ENCODE measurements around the gene PPP1R3G. TPM values are rescaled to one million over a fixed set of nuclear protein-coding genes. Genes with fewer than 3 reads are reported as not detected.

Gene PPP1R3G
- 0.04 and 0.23 TPM in 2 replicates for total RNA-seq

GRCh38 chr6:5084781-5085647 is at the start of gene PPP1R3G:
Gene PPP1R3G (plus strand): TSS chr6:5085341. CDS start chr6:5085486, 145 bp downstream.

Other genes starting within 250 kb of the PPP1R3G start
- gene RPP40, start 81.3 kb upstream of the PPP1R3G start, total RNA-seq = 7.9 and 22.7 TPM in 2 replicates
- 34.2 and 47.7 TPM in 2 replicates for gene LYRM4, start 175.6 kb downstream of the PPP1R3G start, total RNA-seq
- 11.9 and 17.2 TPM in 2 replicates for gene FARS2, start 176.2 kb downstream of the PPP1R3G start, total RNA-seq

Data from hair follicular keratinocyte (primary cell).